GM12874 (cell line): ENCODE measurements around the gene RBMS1.

Experiments used
- TF ChIP-seq, protein P1 (sequence below): IDR thresholded peaks from 2 replicates; pipeline ENCODE4 v1.5.1; 2011; ENCODE audit warnings: low read depth, mild to moderate bottlenecking, control low read depth, low read length, moderate library complexity; ENCODE audit not compliant: insufficient read depth

The RBMS1 gene

DNA sequence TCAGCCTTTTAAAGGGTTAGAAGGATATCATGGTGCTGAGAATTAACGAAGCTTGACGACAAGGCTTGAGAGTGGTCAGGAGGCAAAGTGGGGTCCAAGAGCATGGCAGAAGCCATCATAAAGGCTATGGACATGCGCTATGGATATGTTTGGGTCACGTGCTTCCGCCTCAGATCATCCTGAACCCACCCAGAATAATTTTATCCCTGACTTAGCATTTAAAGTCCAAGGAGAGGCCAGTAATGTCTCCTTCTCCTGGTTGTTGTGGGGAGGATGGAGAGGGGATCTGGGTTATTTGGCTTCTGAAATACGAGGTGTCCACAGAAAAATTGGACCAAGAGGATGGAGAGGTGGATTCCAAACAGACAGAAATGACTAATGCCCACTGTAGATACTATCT lies 38.8 kb upstream of the RBMS1 start:
- TF ChIP-seq, protein P1, sequence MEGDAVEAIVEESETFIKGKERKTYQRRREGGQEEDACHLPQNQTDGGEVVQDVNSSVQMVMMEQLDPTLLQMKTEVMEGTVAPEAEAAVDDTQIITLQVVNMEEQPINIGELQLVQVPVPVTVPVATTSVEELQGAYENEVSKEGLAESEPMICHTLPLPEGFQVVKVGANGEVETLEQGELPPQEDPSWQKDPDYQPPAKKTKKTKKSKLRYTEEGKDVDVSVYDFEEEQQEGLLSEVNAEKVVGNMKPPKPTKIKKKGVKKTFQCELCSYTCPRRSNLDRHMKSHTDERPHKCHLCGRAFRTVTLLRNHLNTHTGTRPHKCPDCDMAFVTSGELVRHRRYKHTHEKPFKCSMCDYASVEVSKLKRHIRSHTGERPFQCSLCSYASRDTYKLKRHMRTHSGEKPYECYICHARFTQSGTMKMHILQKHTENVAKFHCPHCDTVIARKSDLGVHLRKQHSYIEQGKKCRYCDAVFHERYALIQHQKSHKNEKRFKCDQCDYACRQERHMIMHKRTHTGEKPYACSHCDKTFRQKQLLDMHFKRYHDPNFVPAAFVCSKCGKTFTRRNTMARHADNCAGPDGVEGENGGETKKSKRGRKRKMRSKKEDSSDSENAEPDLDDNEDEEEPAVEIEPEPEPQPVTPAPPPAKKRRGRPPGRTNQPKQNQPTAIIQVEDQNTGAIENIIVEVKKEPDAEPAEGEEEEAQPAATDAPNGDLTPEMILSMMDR, result no peak

- TF ChIP-seq, protein P1, result no peak
Observed at GRCh38 chr2:160522951-160523710, 29.5 kb upstream of the RBMS1 start.

- TF ChIP-seq, protein P1, result no peak
Observed at GRCh38 chr2:160517731-160518130, 24.1 kb upstream of the RBMS1 start.

DNA sequence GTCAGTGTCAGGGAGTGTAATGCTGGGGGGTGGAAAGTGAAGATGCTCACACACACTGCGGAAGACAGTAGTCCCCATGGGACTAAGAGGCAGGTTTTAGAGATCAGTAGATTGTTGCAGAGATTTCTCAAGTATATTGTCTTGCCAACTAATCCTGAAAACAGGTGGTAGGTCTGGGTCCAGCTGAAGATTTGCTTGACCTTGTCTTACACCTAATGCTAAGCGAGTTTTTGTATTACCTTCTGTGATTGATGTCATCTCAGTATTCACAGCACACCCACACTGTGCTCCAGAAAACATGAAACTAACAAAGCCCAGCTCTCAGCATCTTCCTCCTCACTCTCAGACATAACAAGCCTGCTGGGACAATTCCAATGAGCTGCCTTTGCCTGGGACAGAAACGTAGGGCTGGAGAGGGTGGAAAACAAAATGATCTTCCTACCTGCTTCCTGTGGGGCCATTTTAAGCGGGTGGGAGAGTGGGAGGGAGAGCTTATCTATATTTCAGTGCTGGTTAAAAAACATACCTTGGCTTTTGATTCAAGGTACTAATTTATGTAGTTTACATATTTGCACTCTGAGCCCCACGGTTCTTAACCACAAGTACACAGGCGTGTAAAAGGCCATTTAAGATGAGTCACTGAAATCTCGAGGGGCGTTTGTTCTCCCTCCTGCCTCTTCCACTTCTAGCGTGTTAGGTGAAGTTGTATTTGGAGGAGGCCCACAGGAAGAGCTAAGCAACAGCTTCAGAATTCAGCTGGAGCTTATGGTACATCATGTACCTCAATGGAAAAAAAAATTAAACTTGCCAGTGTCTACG lies 23.1 kb upstream of the RBMS1 start:
- TF ChIP-seq, protein P1, result no peak

- TF ChIP-seq, protein P1, result no peak
Observed at GRCh38 chr2:160515120-160515519, 21.5 kb upstream of the RBMS1 start.

DNA sequence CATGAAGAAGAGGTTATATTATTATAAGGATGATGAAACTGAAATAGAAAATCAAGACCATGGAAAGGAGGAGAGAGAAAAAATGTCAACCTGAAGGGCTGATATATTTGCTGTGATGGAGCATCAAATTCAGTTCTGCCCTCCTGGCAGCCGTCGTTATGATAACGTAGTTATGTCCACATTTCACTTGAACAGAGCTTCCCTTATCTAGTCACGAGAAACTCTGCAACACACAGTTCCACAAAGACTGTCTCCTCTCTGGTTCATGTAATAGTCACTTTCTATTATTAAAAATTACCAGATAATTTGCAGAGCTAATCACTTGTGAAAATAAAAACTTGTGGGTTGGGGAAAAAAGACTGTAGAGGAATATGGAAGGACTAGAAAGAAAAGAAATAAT lies 19.5 kb upstream of the RBMS1 start:
- TF ChIP-seq, protein P1, result no peak

DNA sequence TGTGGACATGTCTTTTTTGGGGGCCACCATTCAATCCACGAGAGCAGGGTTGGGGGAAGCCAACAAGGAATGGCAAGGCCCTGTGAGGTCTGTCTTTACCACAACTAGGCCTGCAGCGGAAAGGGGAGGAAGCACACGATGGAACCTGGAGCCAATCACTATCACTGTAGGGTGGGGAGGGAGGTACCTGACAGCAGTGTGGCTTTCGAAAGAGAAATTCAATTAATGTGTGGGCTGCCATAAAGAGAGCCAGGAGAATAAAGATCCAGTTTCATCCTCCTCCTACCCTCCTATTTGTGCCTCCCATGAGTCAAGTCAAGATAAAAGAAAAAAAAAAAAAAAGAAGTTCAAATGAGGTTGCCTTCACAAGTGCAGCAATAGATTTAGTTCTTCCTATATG lies 18.9 kb upstream of the RBMS1 start:
- TF ChIP-seq, protein P1, result no peak
